Naive B cell (primary cell): ENCODE measurements around the gene MAPK8IP2. TPM values are rescaled to one million over a fixed set of nuclear protein-coding genes. Genes with fewer than 3 reads are reported as not detected.
"Not testable (repeated sequence)": the region's sequence is repeated elsewhere in the genome, so short reads cannot be mapped to it uniquely, and the experiment has no call there.

Source experiments
- ATAC-seq, 2 donors: fragments of 150-1000 bp; cut with Tn5 transposase; 2 replicates each; pipeline ENCODE4 v1.10.0; 2021; ENCODE audit warnings: low read depth in 2 of 2, mild to moderate bottlenecking in 2 of 2, moderate library complexity in 2 of 2
- DNase-seq: peaks from one replicate; pipeline ENCODE4 v3.0.0; 2022
- H3K27ac Mint-ChIP-seq, 6 donors: one replicate each; pipeline ENCODE4 v1.8.0; 2020 to 2022; ENCODE audit warnings: mild to moderate bottlenecking in 6 of 6, mixed read lengths in 6 of 6, moderate library complexity in 5 of 6, inconsistent platforms in 2 of 6
- H3K27me3 Mint-ChIP-seq, 3 donors: one replicate each; pipeline ENCODE4 v1.8.0; 2021 to 2022; ENCODE audit warnings: mixed read lengths in 3 of 3, mild to moderate bottlenecking in 1 of 3
- H3K36me3 Mint-ChIP-seq, 2 donors: one replicate each; pipeline ENCODE4 v1.8.0; 2020 to 2022; ENCODE audit warnings: mixed read lengths in 2 of 2, inconsistent platforms in 1 of 2, mild to moderate bottlenecking in 1 of 2
- H3K4me1 Mint-ChIP-seq, 3 donors: one replicate each; pipeline ENCODE4 v1.8.0; 2020 to 2022; ENCODE audit warnings: mixed read lengths in 3 of 3, inconsistent platforms in 1 of 3, mild to moderate bottlenecking in 1 of 3, moderate library complexity in 1 of 3
- H3K4me3 Mint-ChIP-seq, 8 donors: one replicate each; pipeline ENCODE4 v1.8.0; 2020 to 2022; ENCODE audit warnings: mild to moderate bottlenecking in 8 of 8, mixed read lengths in 8 of 8, moderate library complexity in 8 of 8, inconsistent platforms in 2 of 8
- H3K9me3 Mint-ChIP-seq, 7 donors: one replicate each; pipeline ENCODE4 v1.8.0; 2020 to 2022; ENCODE audit warnings: mixed read lengths in 7 of 7, mild to moderate bottlenecking in 5 of 7, inconsistent platforms in 2 of 7, moderate library complexity in 1 of 7
- polyA plus RNA-seq, 6 donors: library from polyadenylated mRNA; unstranded; fragments of 300-500 nt; fragmentation: Illumina TruSeq; gene quantifications; one replicate each; pipeline ENCODE4 v1.2.3, GENCODE V29; 2021; ENCODE audit warnings: low read depth in 6 of 6

MAPK8IP2 gene
- polyA plus RNA-seq, 6 donors from 2014 or later = 0.04 TPM; not detected in 5

DNA sequence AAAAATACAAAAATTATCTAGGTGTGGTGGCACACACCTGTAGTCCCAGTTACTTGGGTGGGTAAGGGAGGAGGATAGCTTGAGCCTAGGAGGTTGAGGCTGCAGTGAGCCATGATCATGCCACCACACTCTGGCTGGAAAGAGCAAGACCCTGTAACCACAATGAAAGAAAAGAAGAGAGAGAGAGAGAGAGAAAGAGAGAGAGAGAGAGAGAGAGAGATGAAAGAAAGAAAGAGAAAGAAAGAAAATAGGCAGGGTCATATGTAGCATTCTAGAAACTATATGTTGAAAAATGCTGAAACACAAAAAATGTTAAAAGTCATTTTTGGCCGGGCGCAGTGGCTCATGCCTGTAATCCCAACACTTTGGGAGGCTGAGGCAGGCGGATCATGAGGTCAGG is 13.7 kb downstream of the MAPK8IP2 start:
- not testable (repeated sequence) for ATAC-seq, H3K4me1 Mint-ChIP-seq, H3K36me3 Mint-ChIP-seq, DNase-seq, H3K9me3 Mint-ChIP-seq
- Mint-ChIP-seq H3K27ac (peak overlapping the region in 2 of 6 donors; percentile 74 to 86), H3K27me3 (peaks cover 0 to 45% (median 34%) of the 10 kb centered on the region in 3 donors), H3K4me3 (peak overlapping the region in 2 of 8 donors; percentile 53 to 60)

DNA sequence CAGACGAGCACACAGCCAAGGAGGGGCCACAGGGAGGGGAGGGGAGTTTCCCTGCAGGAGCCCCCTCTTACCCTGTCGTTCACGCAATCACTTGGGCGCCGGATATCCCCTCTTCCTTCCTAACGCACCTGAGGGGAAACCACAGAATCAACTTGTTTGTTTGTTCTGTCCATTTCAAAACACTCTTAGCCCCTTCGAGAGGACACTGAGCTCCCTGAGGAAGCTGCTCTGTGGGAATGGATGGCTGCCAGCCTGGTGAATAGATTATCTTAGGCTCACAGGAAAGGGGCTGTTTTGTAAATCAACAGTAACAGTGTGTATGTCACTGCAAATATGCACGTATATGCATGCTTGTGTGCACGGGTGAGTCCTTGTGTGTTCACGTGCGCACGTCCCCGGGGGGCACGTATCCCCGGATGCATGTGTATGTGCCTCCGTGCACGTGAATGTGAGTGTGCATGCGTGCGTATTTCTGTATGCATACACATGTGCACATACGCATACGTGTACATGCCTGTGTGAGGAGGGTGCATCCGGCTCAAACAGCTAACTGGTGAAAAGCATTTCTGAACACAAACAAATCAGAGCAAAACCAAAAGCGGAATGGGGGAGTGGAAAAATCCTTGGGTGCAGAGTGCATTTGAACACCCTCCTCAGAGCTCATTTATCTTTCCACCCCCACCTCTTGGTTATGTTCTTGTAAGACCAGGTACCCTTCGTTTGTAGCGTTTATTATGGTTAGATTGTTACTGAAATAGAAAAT is 20.2 kb downstream of the MAPK8IP2 start:
- Mint-ChIP-seq H3K9me3 (no peaks in the 10 kb centered on the region), H3K27ac (peak overlapping the region; percentile 95 to 100 (median 98)), H3K4me1 (peaks cover 24 to 36% (median 32%) of the 10 kb centered on the region in 3 donors), H3K4me3 (peak overlapping the region; percentile 86 to 99 (median 94)), H3K36me3 (no peaks in the 10 kb centered on the region), H3K27me3 (no peaks in the 10 kb centered on the region)
- DNase-seq (peak; percentile 79), ATAC-seq (peak; percentile 72)

DNA sequence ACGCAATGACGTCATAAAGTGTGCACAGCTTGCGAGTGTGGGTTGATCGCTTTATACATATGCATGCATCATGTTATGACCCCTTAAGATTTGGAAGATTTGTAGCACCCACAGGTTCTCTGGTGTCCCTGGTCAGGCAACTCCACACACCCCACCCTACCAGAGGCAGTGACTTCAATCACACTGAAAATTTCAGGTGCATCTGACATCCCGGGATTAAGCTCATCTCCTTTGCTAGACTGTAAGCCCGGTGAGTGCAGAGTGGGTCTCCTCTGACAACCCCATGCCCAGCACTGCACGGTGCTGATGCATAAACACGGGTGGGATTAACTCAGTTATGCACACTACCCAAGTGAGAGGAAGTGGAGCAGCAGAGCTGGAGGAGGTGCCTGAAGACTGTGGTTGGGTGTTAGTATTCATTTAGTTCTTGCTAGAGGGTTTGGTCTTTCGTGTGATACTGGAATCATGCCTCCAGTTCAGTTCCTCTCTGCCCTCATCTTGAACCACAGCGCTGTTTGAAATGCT is 20.8 kb downstream of the MAPK8IP2 start:
- Mint-ChIP-seq H3K9me3 (no peaks in the 10 kb centered on the region), H3K27ac (peak overlapping the region; percentile 95 to 100 (median 98)), H3K4me3 (peak overlapping the region; percentile 86 to 99 (median 94)), H3K4me1 (peaks cover 25 to 38% (median 34%) of the 10 kb centered on the region in 3 donors), H3K36me3 (no peaks in the 10 kb centered on the region), H3K27me3 (no peaks in the 10 kb centered on the region)
- ATAC-seq (peak; percentile 39 to 43), DNase-seq (peak; percentile 52)

DNA sequence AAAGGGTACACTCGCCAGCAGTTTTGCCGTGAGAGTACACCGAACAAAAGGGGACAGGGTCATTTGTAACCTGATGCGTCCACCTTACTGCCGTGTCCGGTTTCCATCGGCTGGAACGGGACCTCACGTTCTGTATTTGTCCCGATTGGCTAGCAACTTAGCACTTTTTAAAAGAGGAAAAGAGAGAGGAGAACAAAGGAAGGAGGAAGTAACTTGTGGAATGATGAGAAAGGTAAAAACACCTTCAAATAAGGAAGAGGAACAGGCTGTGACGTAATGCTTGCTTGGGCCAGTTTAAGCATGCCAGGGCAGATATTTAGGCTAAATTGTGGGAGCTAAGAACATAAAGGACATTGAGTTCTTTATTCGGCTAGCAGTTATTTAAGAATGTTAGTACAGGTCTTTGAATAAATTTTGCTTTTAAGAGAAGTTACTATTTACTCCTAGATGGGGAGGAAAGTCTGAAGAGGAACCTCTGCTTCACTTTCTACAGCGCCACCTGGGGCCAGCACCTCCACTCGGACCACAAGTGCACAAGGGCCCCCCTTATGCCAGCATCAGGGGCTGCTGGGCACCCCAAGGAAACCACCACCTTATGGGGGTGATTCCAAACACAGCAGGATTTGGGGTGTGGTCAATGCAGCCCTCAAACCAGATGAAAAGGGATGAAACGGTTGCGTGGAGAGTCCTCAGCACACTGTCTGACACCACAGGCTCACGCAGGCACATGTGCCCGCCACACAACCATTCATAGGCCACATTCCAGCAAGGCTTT is 21.5 kb downstream of the MAPK8IP2 start:
- ATAC-seq (no peak), DNase-seq (peak; percentile 47)
- peak overlapping the region; percentile 86 to 99 (median 94) for H3K4me3 Mint-ChIP-seq
- H3K36me3 Mint-ChIP-seq = no peaks in the 10 kb centered on the region
- peaks cover 29 to 43% (median 37%) of the 10 kb centered on the region in 3 donors for H3K4me1 Mint-ChIP-seq
- no peaks in the 10 kb centered on the region for H3K9me3 Mint-ChIP-seq
- peak overlapping the region; percentile 95 to 100 (median 98) for H3K27ac Mint-ChIP-seq
- no peaks in the 10 kb centered on the region for H3K27me3 Mint-ChIP-seq

DNA sequence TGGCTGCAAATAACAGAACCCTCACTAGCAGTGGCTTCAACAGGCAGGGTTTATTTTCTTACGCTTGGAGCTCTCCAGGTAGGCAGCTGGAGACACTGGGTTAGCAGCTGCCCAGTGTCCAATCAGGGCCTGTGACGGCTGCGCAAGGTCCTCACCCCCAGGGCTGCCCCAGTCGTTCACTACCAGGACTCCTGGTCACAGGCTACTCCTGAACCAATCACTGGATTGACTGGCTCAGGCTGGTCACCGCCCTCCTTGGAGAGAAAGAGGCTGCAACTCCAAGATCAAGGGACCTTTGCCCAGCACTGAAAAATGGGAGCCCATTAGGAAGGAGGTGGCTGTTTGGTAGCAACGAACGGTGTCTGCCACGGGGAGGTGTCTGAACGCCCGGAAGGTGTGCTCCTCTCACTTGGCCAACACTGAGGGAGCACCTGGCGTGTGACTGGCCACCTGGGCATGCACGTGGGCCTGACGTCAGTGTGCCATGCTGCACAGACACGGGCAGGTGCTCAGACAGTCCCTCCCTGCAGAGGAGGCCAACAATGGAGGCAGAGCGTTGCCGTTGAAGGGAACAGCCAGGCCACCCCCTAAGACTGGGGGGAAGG is 22.2 kb downstream of the MAPK8IP2 start:
- Mint-ChIP-seq H3K9me3 (no peaks in the 10 kb centered on the region), H3K36me3 (no peaks in the 10 kb centered on the region), H3K27ac (peak overlapping the region in 4 of 6 donors; percentile 97 to 100 (median 98)), H3K4me3 (peak overlapping the region in 1 of 8 donors; percentile 93), H3K27me3 (no peaks in the 10 kb centered on the region), H3K4me1 (peaks cover 29 to 43% (median 37%) of the 10 kb centered on the region in 3 donors)
- no peak for ATAC-seq
- no peak for DNase-seq

DNA sequence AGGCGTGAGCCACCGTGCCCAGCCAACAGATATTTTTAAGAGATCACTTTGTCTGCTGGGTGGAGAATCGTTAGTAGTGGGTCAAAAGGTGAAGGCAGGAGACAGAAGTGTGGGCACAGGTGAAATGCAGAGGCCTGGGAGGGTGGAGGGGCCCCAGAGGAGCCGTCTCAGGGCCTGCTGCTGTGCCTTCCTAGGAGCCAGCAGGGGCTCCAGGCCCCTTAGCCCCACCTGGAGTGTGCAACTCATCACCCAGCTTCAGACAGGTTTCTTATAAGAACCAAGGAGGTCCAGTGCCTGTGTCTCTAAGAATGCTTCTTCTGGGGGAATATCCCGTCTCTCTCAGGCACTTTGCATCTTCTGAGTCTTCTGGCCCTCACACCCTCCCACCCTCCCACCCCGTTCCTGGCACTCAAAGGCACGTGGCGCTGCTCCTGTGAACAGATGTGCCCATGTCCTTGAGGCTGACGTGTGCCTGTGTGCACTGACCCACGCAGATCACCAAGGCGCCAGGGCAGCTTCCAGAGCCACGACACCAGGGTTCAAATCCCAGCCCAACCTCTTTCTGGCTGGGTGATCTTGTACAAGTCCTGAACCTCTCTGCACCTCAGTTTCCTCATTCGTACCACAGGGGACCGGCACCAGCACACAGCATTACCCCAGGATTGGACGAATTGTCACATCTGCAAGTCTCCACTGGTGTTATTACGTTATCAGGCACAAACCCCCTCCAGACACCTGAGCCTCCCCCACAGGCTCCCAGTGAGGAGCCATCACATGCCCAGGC is 23.9 kb downstream of the MAPK8IP2 start:
- Mint-ChIP-seq H3K9me3 (no peaks in the 10 kb centered on the region), H3K27ac (peak overlapping the region in 3 of 6 donors; percentile 13 to 82 (median 37)), H3K27me3 (no peaks in the 10 kb centered on the region), H3K4me1 (peaks cover 37 to 47% (median 46%) of the 10 kb centered on the region in 3 donors), H3K4me3 (peak overlapping the region in 2 of 8 donors; percentile 54 to 63), H3K36me3 (no peaks in the 10 kb centered on the region)
- ATAC-seq (no peak), DNase-seq (no peak)

DNA sequence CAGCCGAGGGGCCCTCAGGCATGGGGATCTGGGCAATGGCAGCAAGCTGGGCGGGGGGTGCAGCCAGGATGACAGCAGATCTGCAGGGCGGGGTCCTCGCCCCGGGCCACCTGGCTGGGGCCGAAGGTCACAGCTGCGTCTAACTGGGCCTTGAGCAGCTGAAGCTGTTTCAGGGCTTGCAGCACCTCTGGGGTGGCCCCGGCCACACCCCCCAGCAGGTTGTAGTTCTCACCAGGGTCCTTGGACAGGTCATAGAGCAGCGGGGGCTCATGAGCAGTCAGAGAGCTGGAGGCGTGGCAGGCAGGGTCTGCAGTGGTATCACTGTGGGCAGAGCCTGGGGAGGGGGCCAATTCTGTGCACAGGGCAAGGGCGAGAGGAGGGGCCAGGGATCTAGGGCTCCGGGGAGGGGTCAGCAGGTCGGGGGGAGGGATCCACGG is 24.6 kb downstream of the MAPK8IP2 start:
- DNase-seq = no peak
- Mint-ChIP-seq H3K4me1 (peaks cover 36 to 45% (median 40%) of the 10 kb centered on the region in 3 donors), H3K36me3 (no peaks in the 10 kb centered on the region), H3K27ac (peak overlapping the region in 2 of 6 donors; percentile 13 to 42), H3K27me3 (no peaks in the 10 kb centered on the region), H3K9me3 (no peaks in the 10 kb centered on the region), H3K4me3 (peak overlapping the region in 1 of 8 donors; percentile 63)
- ATAC-seq = no peak

DNA sequence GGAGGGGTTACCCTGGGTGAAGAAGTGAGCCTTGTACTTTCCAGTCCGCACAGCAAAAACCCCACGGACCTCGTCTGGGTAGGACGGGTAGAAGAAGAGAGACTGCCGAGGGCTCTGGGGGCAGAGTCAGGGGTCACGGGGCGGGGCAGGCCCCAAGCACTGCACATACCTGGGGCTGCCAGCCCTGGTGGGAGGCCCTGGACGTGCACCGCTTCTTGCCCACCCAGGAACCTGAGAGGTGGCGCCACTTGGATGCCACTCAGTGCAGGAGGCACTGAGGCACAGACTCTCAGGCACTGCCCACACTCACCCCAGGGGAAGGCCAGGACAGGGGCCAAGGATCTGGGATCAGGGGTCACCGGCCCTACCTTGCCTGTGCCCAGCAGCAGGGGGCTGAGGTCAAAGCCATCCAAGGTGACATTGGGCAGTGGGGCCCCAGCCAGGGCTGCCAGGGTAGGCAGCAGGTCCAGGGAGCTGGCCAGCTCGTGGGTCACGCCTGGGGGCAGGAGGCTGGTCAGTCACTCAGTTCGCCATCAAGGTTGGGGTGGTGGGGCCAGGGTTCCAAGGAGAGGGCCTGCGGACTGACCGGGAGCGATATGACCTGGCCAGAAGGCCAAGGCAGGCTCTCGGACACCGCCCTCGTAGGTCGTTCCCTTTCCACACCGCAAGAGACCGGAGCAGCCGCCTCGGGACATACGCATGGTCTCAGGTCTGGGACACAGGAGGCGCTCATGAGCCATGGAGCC is 25.1 kb downstream of the MAPK8IP2 start:
- no peak for ATAC-seq
- Mint-ChIP-seq H3K4me1 (peaks cover 32 to 39% (median 35%) of the 10 kb centered on the region in 3 donors), H3K27ac (peak overlapping the region in 2 of 6 donors; percentile 13 to 50), H3K4me3 (peak overlapping the region in 3 of 8 donors; percentile 17 to 66 (median 65)), H3K27me3 (no peaks in the 10 kb centered on the region), H3K36me3 (no peaks in the 10 kb centered on the region), H3K9me3 (no peaks in the 10 kb centered on the region)
- no peak for DNase-seq

DNA sequence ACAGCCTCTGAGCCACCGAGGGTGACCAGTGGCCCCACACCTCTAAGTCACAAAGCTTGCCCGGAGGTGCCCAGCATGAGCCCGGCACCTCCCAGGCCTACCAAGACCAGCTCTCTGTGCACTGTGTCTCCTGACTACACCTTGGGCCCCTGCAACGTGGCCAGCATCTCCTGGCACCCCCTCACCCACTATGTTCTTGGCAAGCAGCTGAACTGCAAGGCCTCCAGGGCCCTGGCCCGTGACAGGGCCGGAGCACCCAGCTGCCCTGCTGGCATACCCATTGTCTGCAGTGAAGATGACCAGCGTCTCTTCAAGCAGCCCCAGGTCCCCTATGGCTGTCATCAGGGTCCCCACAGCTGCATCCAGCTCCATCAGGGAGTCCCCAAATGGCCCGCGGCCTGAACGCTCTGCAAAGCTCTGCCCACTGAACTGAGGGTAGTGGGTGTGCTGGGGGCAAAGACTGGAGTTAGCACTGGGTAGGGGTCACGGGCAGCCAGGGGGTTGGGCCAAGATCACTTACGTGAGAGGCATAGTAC is 25.8 kb downstream of the MAPK8IP2 start:
- DNase-seq (no peak), ATAC-seq (no peak)
- H3K9me3 Mint-ChIP-seq = no peaks in the 10 kb centered on the region
- H3K4me3 Mint-ChIP-seq = peak overlapping the region; percentile 32 to 89 (median 72)
- H3K27me3 Mint-ChIP-seq = no peaks in the 10 kb centered on the region
- peaks cover 25 to 33% (median 28%) of the 10 kb centered on the region in 3 donors for H3K4me1 Mint-ChIP-seq
- H3K36me3 Mint-ChIP-seq = no peaks in the 10 kb centered on the region
- peak overlapping the region in 3 of 6 donors; percentile 64 to 93 (median 85) for H3K27ac Mint-ChIP-seq

DNA sequence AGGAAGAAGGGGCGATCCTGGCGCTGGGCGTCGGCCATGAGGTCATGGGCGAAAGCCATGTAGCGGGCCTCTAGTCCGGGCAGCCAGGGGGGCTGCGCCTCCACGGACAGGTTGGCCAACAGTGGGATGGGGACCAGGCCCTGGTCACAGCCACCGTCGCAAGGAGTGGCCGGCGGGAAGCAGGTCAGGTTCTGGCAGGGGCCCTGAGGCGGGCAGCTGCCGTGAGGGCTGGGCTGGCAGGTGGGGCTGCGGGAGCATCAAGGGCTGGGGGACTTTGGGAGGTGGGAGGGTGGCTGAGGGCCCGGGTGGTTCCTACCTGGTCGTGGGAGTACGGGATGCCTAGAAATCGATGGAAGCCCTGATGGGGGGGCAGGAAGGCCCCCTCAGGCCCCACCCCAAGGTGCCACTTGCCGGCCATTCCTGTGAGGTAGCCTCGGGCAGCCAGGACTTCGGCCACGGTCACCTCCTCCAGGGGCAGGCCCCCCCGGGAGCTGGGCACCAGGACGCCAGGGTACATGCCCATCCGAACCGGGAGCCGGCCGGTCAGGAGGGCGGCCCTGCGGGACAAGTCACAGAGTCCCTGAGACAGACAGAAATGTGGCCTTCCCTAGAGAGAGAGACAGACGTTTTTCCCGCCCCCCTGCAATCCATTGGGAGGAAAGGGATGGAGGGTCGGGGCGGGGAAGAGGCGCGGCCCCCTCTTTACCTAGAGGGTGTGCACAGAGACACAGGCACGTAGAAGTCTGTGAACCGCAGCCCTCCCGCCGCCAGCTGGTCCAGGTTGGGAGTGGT is 26.5 kb downstream of the MAPK8IP2 start:
- Mint-ChIP-seq H3K36me3 (no peaks in the 10 kb centered on the region), H3K4me1 (peaks cover 20 to 26% (median 22%) of the 10 kb centered on the region in 3 donors), H3K9me3 (no peaks in the 10 kb centered on the region), H3K27me3 (no peaks in the 10 kb centered on the region), H3K4me3 (peak overlapping the region; percentile 80 to 89 (median 84)), H3K27ac (peak overlapping the region in 3 of 6 donors; percentile 54 to 93 (median 64))
- ATAC-seq (no peak), DNase-seq (no peak)
